Spleen (tissue), 7 donors: ENCODE measurements around the gene TFRC.

Experiments
- CTCF ChIP-seq, 11 experiments: fragments of 200-600 bp in 7 of 11; fragments of 450-650 bp in 4 of 11; sonication (generic) in 4 of 11; IDR thresholded peaks in 8 of 11; conservative IDR thresholded peaks in 3 of 11; 1 replicate in 7 of 11; 2 replicates in 4 of 11; pipeline versions ENCODE4 v1.4.0 to v1.8.0; 2016 to 2021; ENCODE audit warnings: antibody characterized with exemption in 11 of 11, inconsistent platforms in 4 of 11, mild to moderate bottlenecking in 1 of 11
- POLR2A ChIP-seq, 3 donors: fragments of 450-650 bp; IDR thresholded peaks; one replicate each; pipeline ENCODE4 v1.5.1; 2017; ENCODE audit warnings: antibody characterized with exemption in 3 of 3, mild to moderate bottlenecking in 1 of 3
- donor health status: DM: no; HTN: no; CAD: no; lungs with moderate emphysema.
- donor health status: DM: no; HTN: no; CAD: no.
- donor health status: DM: no; HTN: no; CAD: no.

GRCh38 chr3:196096382-196096953 is 14.6 kb upstream of the TFRC start:
- no peak for TF ChIP-seq POLR2A (IDR thresholded peaks at IDR 0.05)
- no peak for TF ChIP-seq CTCF (IDR thresholded peaks at IDR 0.05 in 8 of 11, conservative IDR thresholded peaks at IDR 0.05 in 3 of 11)
